Fibroblast of mammary gland (primary cell): ENCODE data around the gene PTGR3.

Experiments
- DNase-seq: peaks from one replicate; pipeline ENCODE4 v3.0.0-alpha.2; 2010; ENCODE audit warnings: low read depth
- H3K4me3 ChIP-seq: 2 replicates; pipeline ENCODE4 v1.5.1; 2011; ENCODE audit warnings: low read depth, mild to moderate bottlenecking, low read length, moderate library complexity; ENCODE audit not compliant: control insufficient read depth
- TF ChIP-seq, protein P1 (sequence below): conservative IDR thresholded peaks from 2 replicates; pipeline ENCODE4 v1.5.1; 2011; ENCODE audit warnings: low read depth, low read length, inconsistent platforms; ENCODE audit not compliant: control insufficient read depth, insufficient read depth

Gene PTGR3, protein sequence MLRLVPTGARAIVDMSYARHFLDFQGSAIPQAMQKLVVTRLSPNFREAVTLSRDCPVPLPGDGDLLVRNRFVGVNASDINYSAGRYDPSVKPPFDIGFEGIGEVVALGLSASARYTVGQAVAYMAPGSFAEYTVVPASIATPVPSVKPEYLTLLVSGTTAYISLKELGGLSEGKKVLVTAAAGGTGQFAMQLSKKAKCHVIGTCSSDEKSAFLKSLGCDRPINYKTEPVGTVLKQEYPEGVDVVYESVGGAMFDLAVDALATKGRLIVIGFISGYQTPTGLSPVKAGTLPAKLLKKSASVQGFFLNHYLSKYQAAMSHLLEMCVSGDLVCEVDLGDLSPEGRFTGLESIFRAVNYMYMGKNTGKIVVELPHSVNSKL

DNA sequence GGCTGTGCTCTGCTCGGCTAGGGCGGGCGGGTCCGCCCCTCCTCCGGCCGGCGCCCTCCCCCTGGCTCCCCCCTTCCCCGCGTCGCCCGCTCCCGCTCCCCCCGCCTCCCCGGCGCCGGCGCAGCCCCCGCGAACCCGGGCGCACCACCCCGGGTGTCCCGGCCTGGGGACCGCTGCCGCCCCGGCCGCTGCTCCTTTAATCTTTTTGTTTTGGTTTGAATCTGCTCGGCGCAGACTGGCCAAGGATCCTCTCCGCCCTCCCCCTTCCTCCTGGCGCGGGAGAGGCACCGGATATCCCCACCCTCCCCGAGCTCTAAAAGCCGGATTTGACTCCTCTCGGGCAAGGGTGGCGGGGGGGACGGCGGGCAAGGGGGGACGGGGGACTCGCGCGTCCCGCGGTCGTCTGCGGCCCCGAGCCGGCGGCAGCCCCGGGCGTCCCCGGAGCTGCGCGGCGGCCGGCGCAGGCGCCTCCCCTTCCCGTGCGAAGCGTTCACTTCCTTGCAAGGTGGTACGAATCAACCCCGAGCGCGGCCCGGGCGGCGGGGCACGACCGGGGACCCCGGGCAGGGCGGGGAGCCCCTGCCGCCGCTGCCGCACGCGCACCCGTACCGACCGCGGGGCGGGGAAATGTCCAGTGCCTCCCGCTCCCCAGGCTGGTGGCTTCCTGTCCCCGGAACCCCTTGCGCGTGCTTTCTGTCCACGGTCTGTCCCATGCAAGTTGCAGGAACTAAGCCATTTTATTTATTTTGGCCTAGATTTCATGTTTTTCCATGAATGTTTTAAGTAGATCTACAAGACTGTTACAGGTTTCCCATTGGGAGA lies at the start of gene PTGR3:
TSS of gene PTGR3 (minus strand) at position 11 of the 822 bp plus-strand sequence. CDS start 81 bp downstream, outside the sequence.
- DNase-seq: peak; percentile 85
- TF ChIP-seq, protein P1, sequence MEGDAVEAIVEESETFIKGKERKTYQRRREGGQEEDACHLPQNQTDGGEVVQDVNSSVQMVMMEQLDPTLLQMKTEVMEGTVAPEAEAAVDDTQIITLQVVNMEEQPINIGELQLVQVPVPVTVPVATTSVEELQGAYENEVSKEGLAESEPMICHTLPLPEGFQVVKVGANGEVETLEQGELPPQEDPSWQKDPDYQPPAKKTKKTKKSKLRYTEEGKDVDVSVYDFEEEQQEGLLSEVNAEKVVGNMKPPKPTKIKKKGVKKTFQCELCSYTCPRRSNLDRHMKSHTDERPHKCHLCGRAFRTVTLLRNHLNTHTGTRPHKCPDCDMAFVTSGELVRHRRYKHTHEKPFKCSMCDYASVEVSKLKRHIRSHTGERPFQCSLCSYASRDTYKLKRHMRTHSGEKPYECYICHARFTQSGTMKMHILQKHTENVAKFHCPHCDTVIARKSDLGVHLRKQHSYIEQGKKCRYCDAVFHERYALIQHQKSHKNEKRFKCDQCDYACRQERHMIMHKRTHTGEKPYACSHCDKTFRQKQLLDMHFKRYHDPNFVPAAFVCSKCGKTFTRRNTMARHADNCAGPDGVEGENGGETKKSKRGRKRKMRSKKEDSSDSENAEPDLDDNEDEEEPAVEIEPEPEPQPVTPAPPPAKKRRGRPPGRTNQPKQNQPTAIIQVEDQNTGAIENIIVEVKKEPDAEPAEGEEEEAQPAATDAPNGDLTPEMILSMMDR: no peak
- peak within 1 kb of the TSS; percentile 85 for H3K4me3 ChIP-seq

GRCh38 chr18:75257605-75258004 lies 48.7 kb upstream of the PTGR3 start:
- TF ChIP-seq, protein P1: no peak
- peak; percentile 43 for DNase-seq
- H3K4me3 ChIP-seq: no peak overlapping the region

DNA sequence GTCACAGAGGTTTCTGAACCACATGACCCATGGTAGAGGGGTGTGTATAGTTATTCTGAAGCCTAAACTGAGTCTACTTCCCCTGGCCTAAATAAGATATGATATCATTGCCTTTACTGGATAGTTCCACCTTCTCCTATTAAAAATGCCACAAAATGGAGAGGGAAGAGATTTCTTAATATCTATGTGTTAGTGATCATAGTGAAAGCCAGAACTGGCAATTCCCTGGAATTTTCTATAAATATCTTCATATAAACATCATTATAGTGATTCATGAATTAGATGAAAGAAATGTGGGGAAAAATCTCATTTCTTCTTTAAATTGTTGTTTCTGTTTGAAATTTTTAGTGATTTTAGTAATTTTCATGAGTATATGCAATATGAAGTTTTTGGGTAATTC lies 47.4 kb upstream of the PTGR3 start:
- TF ChIP-seq, protein P1: no peak
- DNase-seq: peak; percentile 15
- H3K4me3 ChIP-seq: no peak overlapping the region

- no peak for DNase-seq
- H3K4me3 ChIP-seq: no peak overlapping the region
- TF ChIP-seq, protein P1: no peak
Measured at GRCh38 chr18:75255094-75255493, 46.2 kb upstream of the PTGR3 start.

DNA sequence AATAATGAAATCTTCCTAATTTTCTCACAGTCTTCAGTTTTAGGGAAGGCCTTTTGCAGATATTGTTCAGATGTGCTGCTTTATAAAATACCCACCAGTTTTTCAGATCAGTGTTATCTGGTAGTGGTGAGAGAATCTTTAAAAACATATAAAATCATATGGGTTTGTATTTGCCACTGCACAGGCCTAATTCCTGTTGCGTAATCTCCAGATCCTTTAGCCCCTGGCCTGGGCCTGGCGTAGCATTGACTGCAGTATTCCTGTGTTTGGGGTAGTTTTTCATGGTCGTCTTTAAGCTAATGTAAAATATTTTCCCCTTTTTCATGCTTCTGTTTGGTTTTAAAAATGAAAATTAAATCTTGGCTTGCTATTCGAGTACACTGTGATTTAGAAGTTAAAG lies 44.8 kb upstream of the PTGR3 start:
- DNase-seq: peak; percentile 57
- TF ChIP-seq, protein P1: no peak

DNA sequence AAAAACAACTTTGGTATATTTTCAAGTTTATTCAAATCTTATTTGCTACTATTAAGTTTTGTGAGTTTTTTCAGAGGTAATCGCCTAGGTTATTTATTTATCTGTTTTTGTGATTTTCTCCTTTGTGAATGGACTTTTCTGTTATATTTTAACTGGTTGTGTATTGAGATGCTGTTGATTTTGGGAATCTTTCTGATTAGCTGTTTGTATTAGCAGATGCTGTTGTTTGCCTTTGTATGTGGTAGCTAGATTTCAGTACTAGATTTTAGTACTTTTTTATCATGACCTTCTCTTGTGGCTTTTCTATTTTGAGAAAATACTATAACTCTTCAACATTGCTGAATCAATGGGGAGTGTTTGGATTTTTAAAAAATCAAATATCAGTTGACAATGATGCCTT lies 44.1 kb upstream of the PTGR3 start:
- no peak for DNase-seq
- TF ChIP-seq, protein P1: no peak
- H3K4me3 ChIP-seq: no peak overlapping the region

More for the DNA sequence above, 44.8 kb upstream of the PTGR3 start:
- no peak overlapping the region for H3K4me3 ChIP-seq
